D341Med (cell line): Measurements from ENCODE around the gene HSPG2.
"Not testable (repeated sequence)": the region's sequence is repeated elsewhere in the genome, so short reads cannot be mapped to it uniquely, and the experiment has no call there.

Experiments used
- DNase-seq: peaks from one replicate; pipeline ENCODE4 v3.0.0; 2012; ENCODE audit warnings: low spot score

Gene HSPG2

GRCh38 chr1:21783679-21784603 lies 153.2 kb downstream of the HSPG2 start:
- DNase-seq = peak; percentile 91

GRCh38 chr1:21782868-21783678 lies 154.0 kb downstream of the HSPG2 start, which contains the start of gene USP48:
USP48 (minus strand) TSS chr1:21783149; CDS start chr1:21782957, 192 bp downstream.
- peak; percentile 97 for DNase-seq

GRCh38 chr1:21782349-21782867 lies 154.7 kb downstream of the HSPG2 start:
- DNase-seq = peak; percentile 57

GRCh38 chr1:21781815-21782348 lies 155.2 kb downstream of the HSPG2 start:
- DNase-seq = no peak

GRCh38 chr1:21779613-21780521 lies 157.2 kb downstream of the HSPG2 start:
- DNase-seq = no peak

GRCh38 chr1:21778405-21778727 lies 158.7 kb downstream of the HSPG2 start:
- DNase-seq = no peak

GRCh38 chr1:21776925-21777324 lies 160.2 kb downstream of the HSPG2 start:
- not testable (repeated sequence) for DNase-seq

- no peak for DNase-seq
Observed at GRCh38 chr1:21775985-21776562, 161.0 kb downstream of the HSPG2 start.

- no peak for DNase-seq
Observed at GRCh38 chr1:21775550-21775914, 161.6 kb downstream of the HSPG2 start.

- DNase-seq = no peak
Observed at GRCh38 chr1:21774835-21775549, 162.1 kb downstream of the HSPG2 start.

- DNase-seq = no peak
Observed at GRCh38 chr1:21773585-21773984, 163.5 kb downstream of the HSPG2 start.
